IPS DF 6.9 (cell line): Measurements from ENCODE around the gene CCS.
"Not testable (repeated sequence)": the region's sequence is repeated elsewhere in the genome, so short reads cannot be mapped to it uniquely, and the experiment has no call there.

ENCODE experiments used
- DNase-seq: peaks from one replicate; pipeline ENCODE4 v3.0.0-alpha.2; 2013; ENCODE audit warnings: low read depth, low spot score
- H3K27ac ChIP-seq: one replicate; pipeline ENCODE4 v1.5.1; 2013; ENCODE audit warnings: low read length, control low read depth
- H3K27me3 ChIP-seq: 2 replicates; pipeline ENCODE4 v1.6.1; 2013; ENCODE audit warnings: mild to moderate bottlenecking, low read length; ENCODE audit not compliant: control insufficient read depth, insufficient read depth
- H3K36me3 ChIP-seq: 2 replicates; pipeline ENCODE4 v1.6.1; 2013; ENCODE audit warnings: low read length; ENCODE audit not compliant: control insufficient read depth, insufficient read depth
- H3K4me1 ChIP-seq: 2 replicates; pipeline ENCODE4 v1.6.1; 2013; ENCODE audit warnings: low read length; ENCODE audit not compliant: control insufficient read depth, insufficient read depth
- H3K4me3 ChIP-seq: 2 replicates; pipeline ENCODE4 v1.5.1; 2013; ENCODE audit warnings: mild to moderate bottlenecking, low read length
- H3K9me3 ChIP-seq: 2 replicates; pipeline ENCODE4 v1.6.1; 2013; ENCODE audit warnings: low read length, inconsistent platforms; ENCODE audit not compliant: control insufficient read depth, insufficient read depth
- WGBS: extraction: QIAGEN DNeasy Blood & Tissue Kit; methylation state at CpG from one replicate; pipeline ENCODE4 v1.1.7; 2013; ENCODE audit warnings: mixed read lengths, missing lambda C conversion rate; ENCODE audit not compliant: insufficient read length, insufficient coverage; 5-methylcytosine and 5-hydroxymethylcytosine counted together

Gene CCS

DNA sequence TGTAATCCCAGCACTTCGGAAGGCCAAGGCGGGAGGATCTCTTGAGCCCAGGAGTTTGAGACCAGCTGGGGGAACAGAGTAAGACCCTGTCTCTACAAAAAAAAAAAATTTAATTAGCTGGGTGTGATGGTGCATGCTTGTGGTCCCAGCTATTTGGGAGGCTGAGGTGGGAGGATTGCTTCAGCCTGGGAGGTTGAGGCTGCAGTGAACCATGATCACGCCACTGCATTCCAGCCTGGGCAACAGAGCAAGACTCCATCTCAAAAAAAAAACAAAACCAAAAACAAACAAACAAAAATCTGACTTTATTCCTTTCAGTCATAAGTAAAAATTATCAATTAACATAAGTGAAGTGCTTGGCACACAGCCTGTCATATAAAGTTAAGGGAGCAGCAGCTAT, 13.6 kb downstream of the CCS start:
- H3K4me1 ChIP-seq, H3K27ac ChIP-seq, H3K4me3 ChIP-seq, DNase-seq, H3K27me3 ChIP-seq, H3K36me3 ChIP-seq, H3K9me3 ChIP-seq: not testable (repeated sequence)
- WGBS: no CpG with 5 or more reads among the region's 3 CpGs

DNA sequence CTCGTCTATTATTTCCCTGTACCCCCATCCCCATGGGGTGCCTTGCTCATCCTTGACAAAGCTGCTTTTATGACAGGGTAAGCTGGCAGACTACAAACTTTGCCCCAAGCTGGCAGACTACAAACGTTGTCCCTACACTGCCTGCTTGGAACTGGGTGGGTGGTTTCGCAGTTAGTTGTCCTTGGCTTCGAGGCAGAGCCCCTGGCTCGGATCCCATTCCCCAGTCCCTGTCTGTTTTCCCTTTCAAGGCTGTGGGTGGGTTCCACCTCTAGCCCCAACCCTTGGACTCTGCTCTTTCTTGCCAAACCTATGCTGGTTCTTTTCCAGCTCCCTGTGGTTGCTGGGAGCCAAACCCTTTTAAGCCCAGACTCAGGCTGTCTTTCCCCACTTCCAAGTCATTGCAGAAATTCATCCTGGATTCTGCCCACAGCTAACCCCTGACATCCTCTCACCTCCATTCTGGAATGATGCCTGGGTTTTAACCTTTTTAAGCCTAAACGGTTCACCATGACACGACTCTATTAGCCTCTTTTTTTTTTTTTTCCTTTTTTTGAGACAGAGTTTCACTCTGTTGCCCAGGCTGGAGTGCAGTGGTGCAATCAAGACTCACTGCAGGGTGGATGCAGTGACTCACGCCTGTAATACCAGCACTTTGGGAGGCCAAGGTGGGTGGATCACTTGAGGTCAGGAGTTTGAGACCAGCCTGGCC, 14.3 kb downstream of the CCS start:
- no peak overlapping the region for H3K4me3 ChIP-seq
- H3K27me3 ChIP-seq: no peaks in the 10 kb centered on the region
- H3K27ac ChIP-seq: no peak overlapping the region
- H3K9me3 ChIP-seq: no peaks in the 10 kb centered on the region
- peaks cover 5% of the 10 kb centered on the region; the same call in 1 of the 2 replicates for H3K36me3 ChIP-seq
- H3K4me1 ChIP-seq: no peaks in the 10 kb centered on the region
- no peak for DNase-seq
- no CpG with 5 or more reads among the region's 8 CpGs for WGBS

DNA sequence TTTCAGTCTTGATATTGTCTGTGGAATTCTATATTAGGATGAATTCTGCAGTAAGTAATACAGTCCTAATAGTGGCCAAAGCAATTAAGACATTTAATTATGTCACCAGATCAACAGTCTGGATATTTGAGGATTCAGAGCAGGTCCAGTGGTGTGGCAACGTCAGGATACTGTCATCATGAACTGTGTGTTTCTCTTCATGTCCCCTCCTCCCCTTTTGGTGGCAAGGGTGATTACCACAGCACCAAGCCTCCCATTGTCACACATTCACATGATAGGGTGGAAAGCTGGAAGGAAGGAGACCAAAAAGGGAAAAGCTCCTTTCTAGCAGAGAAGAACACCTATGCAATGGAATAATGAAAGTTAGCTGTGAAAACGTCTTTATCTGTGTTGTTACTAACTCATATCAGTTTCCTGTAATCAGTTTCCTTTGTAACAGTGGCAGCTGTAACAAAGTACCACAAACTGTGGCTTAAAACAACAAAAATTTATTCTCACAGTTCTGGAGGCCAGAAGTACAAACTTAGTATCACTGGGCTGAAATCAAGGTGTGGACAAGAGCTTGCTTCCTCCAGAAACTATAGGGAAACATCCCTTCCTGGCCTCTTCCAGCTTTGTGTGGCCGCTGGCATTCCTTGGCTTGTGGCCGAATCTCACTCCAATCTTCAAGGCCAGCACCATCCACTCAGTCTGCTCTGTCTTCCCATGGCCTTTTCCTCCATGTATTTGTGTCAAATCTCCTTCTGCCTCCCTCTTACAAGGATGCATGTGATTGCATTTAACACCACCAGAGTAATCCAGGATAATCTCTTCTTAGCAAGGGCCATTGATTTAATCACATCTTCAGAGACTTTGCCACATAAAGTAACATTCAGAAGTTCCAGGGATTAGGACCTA, 17.0 kb downstream of the CCS start:
- Histone ChIP-seq H3K4me1 (no peaks in the 10 kb centered on the region), H3K9me3 (no peaks in the 10 kb centered on the region), H3K4me3 (no peak overlapping the region), H3K27ac (no peak overlapping the region), H3K27me3 (no peaks in the 10 kb centered on the region), H3K36me3 (0 out of 2 replicates have a peak, but pooled peaks cover 3% of the 10 kb centered on the region)
- WGBS: no CpG with 5 or more reads among the region's 4 CpGs
- no peak for DNase-seq

DNA sequence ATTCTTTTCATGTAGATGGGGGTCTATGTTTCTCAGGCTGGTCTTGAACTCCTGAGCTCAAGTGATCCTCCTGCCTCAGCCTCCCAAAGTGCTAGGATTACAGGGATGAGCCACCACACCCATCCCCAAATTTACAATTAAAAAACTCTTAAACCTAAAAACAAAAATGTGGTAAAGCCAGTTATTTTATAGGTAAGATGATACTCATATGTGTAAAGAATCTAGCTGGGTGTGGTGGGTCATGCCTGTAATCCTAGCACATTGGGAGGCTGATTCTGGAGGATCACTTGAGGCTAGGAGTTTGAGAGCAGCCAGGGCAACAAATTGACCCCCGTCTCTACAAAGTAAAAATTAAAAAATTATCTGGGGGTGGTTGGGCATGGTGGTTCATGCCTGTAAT, 19.5 kb downstream of the CCS start:
- no peak for DNase-seq
- no peak overlapping the region for H3K27ac ChIP-seq
- no peak overlapping the region for H3K4me3 ChIP-seq
- H3K27me3 ChIP-seq: no peaks in the 10 kb centered on the region
- no peaks in the 10 kb centered on the region for H3K4me1 ChIP-seq
- H3K36me3 ChIP-seq: no peaks in the 10 kb centered on the region
- H3K9me3 ChIP-seq: no peaks in the 10 kb centered on the region
- WGBS: no CpG with 5 or more reads among the region's 1 CpG

DNA sequence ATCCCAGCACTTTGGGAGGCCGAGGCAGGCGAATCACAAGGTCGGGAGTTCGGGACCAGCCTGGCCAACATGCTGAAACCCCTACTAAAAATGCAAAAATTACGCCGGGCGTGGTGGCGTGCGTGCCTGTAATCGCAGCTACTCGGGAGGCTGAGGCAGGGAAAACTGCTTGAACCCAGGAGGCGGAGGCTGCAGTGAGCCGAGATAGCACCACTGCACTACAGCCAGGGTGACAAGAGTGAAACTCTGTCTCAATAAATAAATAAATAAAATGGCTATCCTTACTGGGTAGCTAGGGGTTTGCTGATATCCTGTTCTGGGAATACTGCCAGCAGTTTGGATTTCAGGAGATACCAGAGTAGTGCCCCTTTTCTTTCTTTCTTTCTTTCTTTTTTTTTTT, 21.1 kb downstream of the CCS start:
- no CpG with 5 or more reads among the region's 13 CpGs for WGBS

DNA sequence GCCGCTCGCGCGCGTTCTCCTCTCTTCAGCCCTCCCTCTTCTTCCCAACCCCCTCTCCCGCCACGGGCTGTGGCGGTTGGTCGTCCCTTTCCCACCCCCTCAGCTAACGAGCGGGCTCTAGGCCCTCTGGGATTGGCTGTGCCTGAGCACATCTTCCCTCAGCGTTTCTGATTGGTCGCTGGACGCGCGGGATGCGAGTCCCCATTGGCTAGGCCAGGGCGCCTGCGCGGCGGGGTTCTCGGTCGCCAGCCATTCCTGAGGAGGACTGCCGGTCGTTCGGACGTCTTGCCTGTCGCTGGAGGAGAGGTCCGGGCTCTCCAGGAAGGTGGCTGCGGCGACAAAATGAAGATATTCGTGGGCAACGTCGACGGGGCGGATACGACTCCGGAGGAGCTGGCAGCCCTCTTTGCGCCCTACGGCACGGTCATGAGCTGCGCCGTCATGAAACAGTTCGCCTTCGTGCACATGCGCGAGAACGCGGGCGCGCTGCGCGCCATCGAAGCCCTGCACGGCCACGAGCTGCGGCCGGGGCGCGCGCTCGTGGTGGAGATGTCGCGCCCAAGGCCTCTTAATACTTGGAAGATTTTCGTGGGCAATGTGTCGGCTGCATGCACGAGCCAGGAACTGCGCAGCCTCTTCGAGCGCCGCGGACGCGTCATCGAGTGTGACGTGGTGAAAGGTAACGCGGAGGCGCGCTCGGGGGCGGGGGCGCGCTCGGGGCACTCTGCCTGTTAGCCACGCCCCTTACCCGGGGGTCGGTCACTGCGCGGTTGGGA, 23.6 kb downstream of the CCS start, which contains the start of gene RBM14:
TSS of gene RBM14 (plus strand) at position 252 of the 776 bp plus-strand sequence. CDS start at position 343, 91 bp downstream.
- peak; percentile 97 for DNase-seq
- H3K4me3 ChIP-seq: peak within 1 kb of the TSS; percentile 86
- no peak within 1 kb of the TSS for H3K27ac ChIP-seq
- H3K36me3 ChIP-seq: no peaks in the 10 kb centered on the region
- H3K27me3 ChIP-seq: no peaks in the 10 kb centered on the region
- H3K4me1 ChIP-seq: no peaks in the 10 kb centered on the region
- H3K9me3 ChIP-seq: no peaks in the 10 kb centered on the region
- WGBS: no CpG with 5 or more reads among the region's 90 CpGs

More for the DNA sequence above, 21.1 kb downstream of the CCS start:
- H3K36me3 ChIP-seq: no peaks in the 10 kb centered on the region
- H3K9me3 ChIP-seq: no peaks in the 10 kb centered on the region
- no peaks in the 10 kb centered on the region for H3K4me1 ChIP-seq
- no peaks in the 10 kb centered on the region for H3K27me3 ChIP-seq
- DNase-seq: no peak
- no peak overlapping the region for H3K4me3 ChIP-seq
- no peak overlapping the region for H3K27ac ChIP-seq

DNA sequence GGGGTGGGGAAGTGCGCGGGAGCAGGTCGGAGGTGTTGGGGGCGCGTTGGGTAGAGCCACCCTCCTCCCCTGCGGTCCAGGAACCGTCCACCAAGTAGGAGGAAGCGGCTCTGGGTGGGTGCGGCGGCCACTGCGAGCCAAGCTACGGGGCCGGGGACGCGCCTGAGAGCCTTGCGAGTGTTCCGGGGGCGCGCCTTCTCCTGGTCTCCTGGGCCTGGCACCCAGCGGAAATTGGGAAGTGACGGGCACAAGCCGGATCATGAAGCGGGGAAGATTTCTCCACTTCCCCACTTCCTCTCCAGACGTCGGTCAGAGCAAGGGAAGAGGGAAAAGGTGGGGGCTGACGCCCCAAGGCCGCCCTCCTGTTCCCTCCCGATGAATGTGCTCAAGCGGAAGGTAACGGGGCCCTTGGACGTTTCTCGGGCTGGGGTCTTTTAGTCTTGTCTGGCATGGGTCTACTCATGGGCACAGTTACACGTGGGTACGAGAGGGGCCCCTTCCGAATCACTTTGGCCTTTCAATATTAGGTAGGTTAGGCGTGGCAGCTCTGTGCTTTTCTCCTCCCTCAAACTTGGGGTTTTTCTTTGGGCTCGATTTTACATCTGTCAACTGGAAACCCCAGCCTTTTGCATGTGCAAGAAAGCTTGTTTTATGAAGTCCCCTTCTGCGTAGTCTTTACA, 24.3 kb downstream of the CCS start:
- DNase-seq: no peak
- no peak overlapping the region for H3K27ac ChIP-seq
- WGBS: no CpG with 5 or more reads among the region's 38 CpGs

DNA sequence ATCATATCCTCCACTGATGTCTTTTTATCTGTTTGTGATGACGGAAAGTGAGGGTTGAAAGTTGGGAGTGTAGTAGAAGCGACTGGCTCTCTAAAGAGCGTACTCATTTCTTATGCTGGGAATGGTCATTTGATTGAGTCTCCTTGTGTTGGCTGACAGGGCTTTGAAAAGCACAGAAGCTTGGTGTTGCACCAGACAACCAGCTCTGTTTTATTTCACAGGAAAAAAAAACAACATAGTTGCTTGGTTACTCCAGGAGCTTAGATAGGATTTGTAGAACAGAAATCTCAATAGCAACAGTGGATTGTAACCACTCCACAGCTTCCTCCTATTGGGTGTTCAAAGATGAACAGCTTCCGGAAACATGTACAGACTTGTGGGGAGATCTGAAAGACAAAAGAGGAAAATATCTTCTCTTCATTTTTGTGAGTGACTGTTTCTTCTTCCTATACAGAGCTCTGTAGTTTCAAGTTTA, 26.1 kb downstream of the CCS start:
- H3K36me3 ChIP-seq: peaks cover 14% of the 10 kb centered on the region
- H3K4me3 ChIP-seq: no peak overlapping the region
- H3K27ac ChIP-seq: no peak overlapping the region
- H3K4me1 ChIP-seq: no peaks in the 10 kb centered on the region
- no CpG with 5 or more reads among the region's 4 CpGs for WGBS
- H3K9me3 ChIP-seq: no peaks in the 10 kb centered on the region
- no peaks in the 10 kb centered on the region for H3K27me3 ChIP-seq
- no peak for DNase-seq

More for the DNA sequence above, 24.3 kb downstream of the CCS start:
- Histone ChIP-seq H3K36me3 (no peaks in the 10 kb centered on the region), H3K4me1 (no peaks in the 10 kb centered on the region), H3K27me3 (no peaks in the 10 kb centered on the region), H3K9me3 (no peaks in the 10 kb centered on the region), H3K4me3 (peak overlapping the region; percentile 86)

DNA sequence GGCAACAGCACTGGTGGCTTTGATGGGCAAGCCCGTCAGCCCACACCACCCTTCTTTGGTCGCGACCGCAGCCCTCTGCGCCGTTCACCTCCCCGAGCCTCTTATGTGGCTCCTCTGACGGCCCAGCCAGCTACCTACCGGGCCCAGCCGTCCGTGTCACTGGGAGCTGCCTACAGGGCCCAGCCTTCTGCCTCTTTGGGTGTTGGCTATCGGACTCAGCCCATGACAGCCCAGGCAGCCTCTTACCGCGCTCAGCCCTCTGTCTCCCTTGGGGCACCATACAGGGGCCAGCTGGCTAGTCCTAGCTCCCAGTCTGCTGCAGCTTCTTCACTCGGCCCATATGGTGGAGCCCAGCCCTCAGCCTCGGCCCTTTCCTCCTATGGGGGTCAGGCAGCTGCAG, 31.5 kb downstream of the CCS start:
- Histone ChIP-seq H3K4me3 (no peak overlapping the region), H3K27ac (no peak overlapping the region), H3K4me1 (no peaks in the 10 kb centered on the region), H3K36me3 (peaks cover 56% of the 10 kb centered on the region), H3K9me3 (no peaks in the 10 kb centered on the region), H3K27me3 (no peaks in the 10 kb centered on the region)
- no peak for DNase-seq
- WGBS: no CpG with 5 or more reads among the region's 16 CpGs
